Skin of body (tissue), 2 donors: ENCODE results near the gene BRICD5. TPM values are rescaled to one million over a fixed set of nuclear protein-coding genes. Genes with fewer than 3 reads are reported as not detected.
A peak's percentile ranks its signal among the peaks of the same experiment; 100 is the strongest.
"Not testable (repeated sequence)": the region's sequence is repeated elsewhere in the genome, so short reads cannot be mapped to it uniquely, and the experiment has no call there.

ENCODE experiments used
- DNase-seq: peaks from one replicate; lab custom pipeline; 2025; lab: John Stamatoyannopoulos, UW
- total RNA-seq: library from RNA; depleted of rRNA; stranded (reverse); fragments of >200 nt; gene quantifications from one replicate; pipeline ENCODE4 v1.2.3, GENCODE V29; 2014

Gene BRICD5
- total RNA-seq = 2.7 TPM

DNA sequence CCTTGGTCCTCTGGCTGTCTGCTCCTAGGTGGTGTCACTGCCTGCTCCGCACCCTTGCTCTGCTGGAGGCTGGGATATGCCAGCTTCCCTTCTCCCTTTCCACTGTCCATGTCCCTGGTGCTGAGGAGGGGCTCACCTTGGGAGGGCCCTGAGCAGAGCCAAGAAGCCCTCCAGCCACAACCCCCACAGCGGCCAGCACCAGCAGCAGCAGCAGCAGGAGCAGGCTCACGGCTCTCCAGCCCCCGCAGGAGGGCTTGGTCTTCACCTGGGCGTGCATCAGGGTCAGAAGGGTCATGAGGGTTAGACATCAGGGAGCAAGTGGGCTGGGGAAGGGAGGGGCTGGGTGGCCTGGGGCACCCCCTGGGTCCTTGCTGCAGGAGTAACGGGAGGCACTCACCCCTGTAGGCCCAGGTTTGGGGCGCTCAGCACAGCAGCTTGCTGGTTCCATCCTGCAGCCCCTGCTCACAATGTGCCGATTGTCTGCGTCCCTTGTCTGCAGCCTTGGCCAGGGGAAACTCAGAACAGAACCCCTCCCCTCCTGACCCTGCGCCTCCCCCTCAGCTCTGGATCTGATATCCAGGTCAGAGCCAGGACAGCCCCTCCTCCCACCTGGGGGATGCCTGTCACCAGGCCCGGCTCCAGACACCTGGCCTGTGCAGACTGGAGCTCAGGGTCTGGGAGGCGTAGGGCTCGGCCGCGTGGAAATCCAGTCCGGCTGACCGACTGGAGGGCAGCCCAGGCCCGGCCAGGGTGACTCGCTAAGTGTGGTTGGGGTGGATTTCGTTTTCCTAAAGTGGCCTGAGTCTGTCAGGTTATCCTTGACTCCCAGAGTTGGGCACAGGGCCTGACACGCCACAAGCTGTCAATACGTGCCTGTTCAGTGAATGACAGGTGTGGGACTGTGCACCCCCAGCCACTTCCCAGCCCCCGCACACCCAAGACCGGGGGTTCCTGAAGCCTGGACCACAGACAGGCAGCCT, at the start of gene BRICD5:
Gene BRICD5, minus strand, starts transcription at position 478 of the 980 bp plus-strand sequence. Its CDS starts 30 bp downstream, at position 448.
- DNase-seq = no peak

DNA sequence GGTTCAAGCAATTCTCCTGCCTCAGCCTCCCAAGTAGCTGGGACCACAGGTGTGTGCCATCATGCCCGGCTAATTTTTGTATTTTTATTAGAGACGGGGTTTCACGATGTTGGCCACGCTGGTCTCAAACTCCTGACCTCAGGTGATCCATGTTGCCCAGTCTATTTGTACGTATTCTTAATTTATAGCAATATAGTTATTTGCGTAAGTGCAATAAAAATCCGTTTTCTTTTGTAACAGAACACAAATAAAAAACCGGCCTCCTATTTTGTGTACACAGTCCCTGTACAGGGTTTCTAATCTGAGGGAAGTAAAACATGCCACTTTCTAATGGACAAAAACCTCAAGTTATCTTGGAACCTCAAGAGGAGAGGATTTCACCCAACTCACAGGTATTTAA, 49.6 kb upstream of the BRICD5 start:
- DNase-seq = no peak

DNA sequence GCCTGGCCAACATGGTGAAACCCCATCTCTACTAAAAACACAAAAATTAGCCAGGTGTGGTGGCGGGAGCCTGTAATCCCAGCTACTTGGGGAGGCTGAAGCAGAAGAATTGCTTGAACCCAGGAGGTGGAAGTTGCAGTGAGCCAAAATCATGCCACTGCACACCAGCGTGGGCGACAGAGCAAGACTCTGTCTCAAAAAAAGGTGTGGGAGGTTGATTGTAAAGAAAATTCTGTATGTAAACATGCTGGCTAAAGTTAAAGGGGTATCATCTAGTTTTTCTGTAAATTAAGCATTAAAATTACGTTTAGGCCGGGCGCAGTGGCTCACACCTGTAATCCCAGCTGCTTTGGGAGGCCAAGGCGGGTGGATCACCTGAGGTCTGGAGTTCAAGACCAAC, 47.9 kb upstream of the BRICD5 start:
- not testable (repeated sequence) for DNase-seq

DNA sequence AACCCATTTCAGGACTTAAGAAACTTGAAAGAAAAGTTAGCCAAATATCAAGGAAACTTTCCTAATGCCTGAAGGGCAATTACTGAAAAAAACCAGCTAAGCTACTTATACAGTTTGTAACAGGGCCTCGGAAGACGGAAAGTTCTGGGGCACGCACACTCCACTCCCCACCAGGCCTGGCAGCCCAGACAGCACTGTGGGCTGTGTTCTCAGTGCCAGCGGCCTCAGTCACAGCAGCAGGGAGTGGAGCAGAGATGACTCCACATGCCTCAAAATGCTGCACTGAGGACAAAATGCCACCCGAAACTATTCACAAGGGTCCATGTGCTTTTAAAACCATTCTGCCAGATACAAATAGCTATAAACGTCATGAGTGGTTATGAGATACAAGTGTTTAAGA, 47.1 kb upstream of the BRICD5 start:
- DNase-seq = no peak

DNA sequence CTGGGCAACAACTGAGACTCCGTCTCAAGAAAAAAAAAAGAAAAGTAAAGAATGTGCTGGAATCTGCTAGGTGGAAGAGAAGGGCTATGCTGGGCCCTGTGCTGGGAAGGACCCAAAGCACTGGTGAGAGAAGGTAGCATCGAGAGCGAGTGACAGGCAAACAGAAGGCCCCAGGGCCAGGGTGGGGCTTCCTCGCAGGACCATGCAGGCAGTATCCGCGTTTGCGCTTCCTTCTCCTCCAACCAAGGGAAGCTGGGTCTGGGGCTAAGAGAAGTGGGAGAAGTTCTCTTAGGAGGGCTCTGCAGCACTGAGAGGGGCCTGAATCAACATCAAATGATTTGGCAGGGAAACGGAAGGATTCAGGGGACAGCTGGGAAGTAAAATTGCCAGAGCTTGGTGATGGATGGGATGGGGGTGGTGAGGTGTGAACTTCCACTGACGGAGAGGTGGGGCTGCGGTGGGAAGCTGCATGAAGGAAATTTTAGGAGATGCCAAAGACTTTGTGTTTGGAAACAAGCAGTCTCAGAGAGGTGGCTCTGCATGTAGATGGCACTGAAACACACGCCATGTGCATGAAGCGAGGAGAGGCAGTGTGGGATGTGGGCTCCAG, 46.0 kb upstream of the BRICD5 start:
- DNase-seq = no peak

DNA sequence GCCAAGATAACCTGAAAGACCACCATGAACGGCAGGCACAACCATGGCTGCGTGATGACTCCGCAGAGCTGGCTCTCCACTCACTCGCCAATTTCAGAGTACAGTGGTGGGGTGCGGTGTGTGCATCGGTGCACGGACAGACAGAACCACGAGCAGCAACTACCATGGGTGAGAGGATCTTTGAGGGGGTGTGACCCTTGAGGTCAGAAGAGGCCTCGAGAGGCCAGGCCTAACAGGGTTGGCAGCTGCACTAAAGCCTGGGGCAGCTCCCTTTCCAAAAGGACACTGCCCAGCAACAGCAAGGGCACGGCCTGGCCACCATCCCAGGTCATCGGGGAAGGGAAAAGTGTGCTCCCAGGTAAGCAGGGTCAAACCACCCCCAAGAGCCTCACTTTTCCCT, 42.6 kb upstream of the BRICD5 start:
- DNase-seq = no peak

DNA sequence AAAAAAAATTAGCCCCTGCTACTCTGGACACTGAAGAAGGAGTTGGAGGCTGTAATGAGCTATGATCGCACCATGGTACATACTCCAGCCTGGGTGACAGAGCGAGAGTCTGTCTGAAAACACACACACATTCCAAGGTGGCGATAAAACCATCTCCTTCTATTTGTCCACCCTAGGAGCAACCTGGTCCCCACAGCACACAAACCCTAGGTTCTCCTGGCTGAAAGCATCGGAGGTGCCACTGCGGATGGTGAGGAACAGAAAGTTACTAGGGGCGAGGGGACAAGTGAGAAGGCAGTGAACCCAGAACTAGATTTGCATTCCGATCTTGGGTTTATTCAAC, 42.1 kb upstream of the BRICD5 start:
- DNase-seq = no peak

DNA sequence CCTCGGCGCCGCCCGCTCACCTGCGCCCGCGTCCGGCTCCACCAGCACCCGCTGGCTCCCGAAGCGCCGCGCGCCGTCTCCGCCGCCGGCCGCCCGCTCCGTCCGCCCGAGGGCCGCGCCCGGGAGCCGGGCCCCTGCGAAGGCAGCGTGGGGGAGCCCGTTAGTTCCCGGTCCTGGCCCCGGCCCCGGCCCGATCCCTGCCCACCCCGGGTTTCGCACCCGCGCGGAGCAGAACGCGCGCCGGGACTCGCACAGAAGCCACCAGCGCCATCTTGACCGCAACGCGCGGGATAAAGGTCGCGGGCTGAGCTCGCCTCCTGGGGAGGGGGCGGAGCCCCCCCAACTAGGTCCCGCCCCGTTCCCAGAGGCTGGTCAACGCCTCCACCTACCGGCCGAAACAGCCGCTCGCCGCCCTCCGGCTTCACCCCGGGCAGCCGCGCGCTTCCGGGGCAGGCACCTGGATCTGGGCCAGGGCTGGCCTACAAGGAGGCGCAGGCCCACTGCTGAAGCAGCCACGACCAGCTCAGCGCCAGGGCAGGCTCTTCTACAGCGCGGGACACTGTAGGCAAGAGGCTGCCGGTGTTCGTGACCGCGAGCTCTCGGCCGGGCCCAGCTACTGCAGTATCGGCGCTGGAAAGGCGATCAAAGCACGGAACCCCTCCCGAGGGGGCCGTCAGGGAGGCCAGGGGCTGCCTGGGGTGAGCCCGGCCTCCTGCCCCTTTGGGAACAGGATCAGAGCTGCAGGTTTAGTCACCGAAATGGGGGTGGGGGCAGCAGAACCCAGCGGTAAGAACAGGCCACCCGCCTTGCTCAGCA, 40.8 kb upstream of the BRICD5 start, which contains the start of gene ECI1:
Gene ECI1, minus strand, starts transcription at position 292 of the 816 bp plus-strand sequence. Its CDS starts 21 bp downstream, at position 271.
- peak; percentile 77 for DNase-seq

DNA sequence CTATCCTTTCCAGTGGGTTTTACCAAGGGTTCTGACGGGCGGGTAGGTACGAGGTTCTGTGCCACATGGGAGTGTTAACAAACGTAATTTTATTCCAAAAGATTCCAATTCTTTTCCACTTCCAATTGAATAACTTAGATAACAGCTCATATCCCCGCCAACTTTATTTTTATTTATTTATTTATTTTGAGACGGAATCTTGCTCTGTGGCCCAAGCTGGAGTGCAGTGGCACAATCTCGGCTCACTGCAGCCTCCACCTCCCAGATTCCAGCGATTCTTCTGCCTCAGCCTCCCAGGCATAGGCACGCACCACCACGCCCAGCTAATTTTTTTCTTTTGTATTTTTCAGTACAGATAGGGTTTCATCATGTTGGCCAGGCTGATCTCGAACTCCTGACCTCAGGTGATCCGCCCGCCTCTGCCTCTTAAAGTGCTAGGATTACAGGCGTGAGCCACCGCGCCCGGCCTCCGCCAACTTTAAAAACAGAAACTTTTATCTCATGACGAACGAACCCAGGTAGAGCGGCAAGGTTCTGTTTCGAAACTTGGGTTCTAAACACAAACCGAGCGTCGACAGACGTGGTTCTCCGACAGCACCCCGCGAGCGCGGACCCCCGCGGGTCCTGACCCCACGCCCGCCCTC, 40.1 kb upstream of the BRICD5 start:
- DNase-seq = no peak

DNA sequence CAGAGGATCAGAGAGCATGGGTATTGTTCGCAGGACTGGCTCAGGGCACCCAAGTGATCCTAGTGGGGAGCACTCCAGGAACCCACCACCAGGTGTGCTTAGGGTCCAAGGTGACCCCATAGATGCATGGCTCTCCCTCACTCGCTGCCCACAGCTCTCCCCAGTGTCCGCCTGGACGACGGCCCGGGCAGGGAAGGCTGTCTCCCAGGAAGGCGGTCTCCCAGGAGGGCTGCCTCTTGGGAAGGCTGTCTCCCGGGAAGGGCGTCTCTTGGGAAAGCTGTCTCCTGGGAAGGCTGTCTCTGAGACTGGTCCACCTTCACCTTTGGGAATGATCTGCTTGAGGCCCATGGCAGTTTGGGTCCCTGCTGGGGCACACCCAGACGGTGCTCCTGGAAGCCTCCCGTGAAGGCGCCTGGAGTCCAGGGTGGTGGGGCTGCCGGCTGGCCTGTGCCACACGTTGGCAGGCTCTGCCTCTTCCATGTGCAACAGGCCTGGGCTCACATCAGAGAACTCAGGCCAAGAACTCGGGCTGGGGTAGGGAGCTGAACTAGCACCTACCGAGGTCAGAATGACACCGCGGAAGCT, 35.7 kb upstream of the BRICD5 start:
- no peak for DNase-seq

DNA sequence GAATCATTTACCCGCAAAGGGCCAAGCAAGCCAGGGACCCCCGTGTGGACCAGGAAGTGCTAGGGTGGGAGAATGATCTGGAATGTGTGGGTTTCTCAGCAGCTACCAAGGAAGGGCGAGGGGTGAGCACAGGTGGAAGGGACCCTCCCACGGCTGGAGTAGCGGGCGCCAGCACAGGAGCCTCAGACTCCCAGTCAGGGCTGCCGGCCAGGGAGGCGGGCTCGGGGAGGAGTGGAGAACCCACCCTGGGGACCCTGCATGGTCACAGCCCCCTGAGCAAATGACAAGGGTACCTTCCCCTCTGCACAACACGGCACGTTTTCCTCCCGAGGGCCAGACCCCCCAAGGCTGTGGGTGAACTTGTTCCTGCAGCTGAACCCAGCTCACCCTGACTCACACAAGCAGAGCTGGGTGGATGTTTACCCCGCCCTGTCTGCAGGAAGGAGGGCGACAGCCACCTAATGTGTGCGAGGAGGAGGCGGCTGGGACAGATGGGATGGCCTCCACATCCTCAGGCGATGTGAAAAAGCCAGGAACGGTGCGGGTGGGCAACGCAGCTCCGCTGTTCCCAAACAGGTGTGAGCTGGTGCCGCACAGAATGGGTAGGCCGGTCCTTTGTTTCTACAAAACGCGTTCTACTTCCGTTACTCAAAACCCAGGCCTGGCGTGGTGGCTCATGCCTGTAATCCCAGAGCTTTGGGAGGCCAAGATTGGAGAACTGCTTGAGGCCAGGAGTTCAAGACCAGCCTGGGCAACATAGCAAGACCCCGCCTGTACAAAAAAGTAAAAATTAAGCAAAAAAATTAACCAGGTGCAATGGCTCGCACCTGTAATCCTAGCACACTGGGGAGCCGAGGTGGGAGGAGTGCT, 34.5 kb upstream of the BRICD5 start:
- DNase-seq = no peak

DNA sequence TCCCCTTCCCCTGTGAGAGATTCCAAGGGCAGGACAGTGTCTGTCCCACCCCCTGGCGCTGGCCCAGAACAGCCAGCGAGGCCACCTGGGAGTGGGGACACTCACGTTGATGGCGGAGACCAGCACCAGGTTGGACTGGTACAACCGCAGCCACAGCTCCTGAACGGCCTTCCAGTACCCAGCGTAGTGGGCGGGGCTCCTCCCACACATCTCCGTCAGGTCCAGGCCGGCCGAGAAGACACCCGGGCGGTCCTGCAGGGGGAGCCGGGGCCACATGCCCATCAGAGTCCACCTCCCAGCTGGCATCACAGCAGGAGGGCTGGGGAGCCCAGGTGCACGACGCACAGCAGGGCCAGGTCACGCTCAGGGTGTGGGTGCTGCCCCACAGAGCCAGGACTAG, 33.6 kb upstream of the BRICD5 start:
- no peak for DNase-seq

DNA sequence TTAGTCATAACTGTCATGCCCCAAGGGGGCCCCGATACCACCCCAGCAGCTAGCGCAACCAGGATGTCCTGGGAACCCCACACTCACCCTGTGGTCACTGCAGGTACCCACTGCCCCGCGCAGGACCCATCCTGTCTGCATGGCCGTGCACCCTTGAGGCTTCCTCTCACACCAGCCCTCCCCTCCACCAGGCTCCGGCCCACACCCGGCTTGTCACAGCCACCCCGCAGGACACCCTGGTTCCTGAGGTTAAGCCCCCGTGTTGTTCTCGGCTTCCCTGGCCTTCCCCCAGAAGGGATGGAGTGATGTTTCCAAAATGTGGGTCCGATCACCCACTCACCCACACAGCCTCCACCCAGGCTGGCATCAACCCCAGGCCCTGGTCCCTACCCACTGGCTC, 33.1 kb upstream of the BRICD5 start:
- no peak for DNase-seq

DNA sequence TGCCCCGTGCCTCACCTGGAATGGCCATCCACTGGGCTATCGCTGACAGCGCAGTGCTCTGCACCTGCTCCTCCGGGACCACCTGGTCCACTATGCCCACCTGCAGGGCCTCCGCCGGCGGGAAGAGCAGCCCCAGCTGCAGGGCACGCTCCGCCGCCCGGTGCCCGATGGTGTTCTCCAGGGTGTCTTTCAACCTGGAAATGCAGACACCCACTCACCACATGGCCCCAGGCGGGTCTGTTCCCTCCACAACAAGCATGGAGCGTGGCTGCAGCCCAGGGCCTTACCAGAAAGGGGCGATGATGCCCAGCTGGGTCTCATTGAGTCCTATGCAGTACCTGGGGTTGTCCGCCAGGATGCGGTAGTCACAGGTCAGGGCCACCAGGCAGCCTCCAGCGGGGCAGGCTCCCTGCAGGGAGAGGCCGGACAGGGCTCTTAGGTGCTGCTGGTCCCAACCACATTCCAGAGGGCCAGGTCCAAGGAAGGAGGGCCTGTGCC, 32.4 kb upstream of the BRICD5 start:
- no peak for DNase-seq

DNA sequence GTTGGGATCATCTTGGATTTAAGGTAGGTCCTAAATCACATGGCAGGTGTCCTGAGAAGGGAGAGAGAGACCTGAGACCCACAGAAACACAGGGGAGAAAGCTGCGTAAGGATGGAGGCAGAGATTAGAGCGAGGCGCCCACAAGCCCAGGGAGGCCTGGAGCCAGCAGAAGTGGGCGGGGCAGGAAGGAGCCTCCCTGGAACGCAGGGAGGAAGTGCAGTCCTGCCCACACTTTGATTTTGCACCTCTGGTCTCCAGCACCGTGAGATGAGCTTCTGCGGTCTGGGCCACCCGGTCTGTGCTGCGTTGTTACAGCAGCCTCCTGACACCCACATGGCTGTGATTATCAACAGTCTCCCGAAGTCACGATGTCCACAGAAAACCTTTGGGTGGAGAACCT, 31.9 kb upstream of the BRICD5 start:
- no peak for DNase-seq

DNA sequence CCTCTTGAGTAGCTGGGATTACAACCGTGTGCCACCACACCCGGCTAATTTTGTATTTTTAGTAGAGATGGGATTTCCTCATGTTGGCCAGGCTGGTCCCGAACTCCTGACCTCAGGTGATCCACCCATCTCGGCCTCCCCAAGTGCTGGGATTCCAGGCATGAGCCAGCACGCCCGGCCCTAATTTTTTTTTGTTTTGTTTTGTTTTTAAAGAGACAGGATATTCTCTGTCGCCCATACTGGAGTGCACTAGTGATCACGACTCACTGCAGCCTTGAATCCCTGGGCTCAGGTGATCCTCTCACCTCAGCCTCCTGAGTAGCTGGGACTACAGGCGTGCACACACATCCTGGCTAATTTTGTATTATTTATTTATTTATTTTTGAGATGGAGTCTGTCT, 29.7 kb upstream of the BRICD5 start:
- not testable (repeated sequence) for DNase-seq

DNA sequence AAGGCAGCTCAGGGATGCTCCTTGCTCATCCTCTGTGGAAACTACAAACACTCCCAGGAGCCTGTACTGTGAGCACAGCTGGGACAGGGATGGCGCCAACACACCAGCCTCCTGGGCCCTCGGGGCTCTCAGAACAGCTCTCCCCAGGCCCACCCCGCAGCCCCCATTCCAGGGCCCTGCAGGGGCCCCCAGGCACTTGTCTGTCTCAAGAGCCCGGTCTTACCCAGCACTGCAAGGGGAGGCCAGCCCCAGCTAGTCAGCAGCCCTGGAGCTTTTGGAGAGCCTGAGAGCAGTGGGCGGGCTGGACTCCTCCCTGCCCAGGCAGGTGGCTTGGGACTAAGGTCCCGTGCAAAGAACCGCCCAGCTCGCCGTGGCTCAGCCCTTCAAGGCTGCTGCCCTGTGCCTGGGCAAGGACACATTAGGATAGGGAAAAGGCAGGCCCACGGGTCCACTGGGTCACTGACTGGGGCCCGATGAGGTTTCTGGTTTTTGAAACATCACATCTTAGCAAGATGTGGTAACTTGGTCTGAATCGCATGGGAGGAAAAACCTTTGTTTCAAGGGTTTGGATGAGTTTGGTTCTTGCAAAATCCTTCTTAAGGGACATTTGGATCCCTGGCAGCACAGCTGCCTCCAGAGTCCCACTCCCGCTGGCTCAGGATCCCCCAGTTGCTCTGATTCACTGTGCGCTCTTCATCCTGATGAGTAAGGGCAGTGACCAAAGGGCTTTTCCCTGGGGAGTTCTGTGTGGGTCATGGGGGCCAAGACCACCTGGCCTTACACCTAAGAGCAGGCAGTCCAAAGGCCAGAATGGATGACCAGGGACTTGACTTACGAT, 28.4 kb upstream of the BRICD5 start:
- no peak for DNase-seq

DNA sequence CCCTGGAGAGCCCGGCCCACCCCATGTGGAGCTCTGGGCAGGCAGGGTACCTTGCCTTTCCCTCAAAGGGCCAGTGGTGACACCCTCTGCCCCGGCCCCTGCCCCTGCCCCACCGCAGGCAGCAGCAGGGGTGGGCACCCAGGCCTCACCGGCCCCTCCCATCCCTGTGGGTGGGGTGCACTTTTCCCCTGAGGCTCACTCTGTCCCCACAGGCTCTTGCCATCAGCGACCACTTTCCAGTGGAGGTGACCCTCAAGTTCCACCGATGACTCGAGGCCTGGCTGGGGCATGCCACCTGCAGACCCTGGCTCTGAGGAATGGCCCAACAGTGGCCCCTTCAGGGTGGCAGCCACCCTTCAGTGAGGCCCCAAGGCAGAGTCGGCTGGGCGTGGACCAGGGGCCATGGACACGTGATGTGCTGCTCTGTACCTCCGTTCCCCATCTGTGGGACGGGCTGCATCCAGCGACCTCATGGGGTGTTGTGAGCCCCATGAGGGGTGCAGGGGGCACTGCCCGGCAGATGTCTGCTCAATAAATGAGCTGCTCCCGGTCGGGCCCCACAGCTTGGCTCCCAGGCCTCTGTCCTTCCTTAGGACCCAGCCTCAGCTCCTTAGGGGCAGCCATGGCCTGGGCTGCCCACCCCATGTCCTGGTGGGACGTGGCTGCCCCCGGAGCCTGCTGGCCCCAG, 27.6 kb upstream of the BRICD5 start:
- no peak for DNase-seq
